DOHH2 (cell line): ENCODE measurements around the gene CNNM3.

Experiments
- CTCF ChIP-seq: fragments of 200-600 bp; sonication (generic); IDR thresholded peaks from one replicate; pipeline ENCODE4 v1.5.1; 2014; ENCODE audit warnings: antibody characterized with exemption, mild to moderate bottlenecking, low read depth, low read length; ENCODE audit not compliant: poor library complexity, severe bottlenecking
- EZH2phosphoT487 ChIP-seq: fragments of 200-600 bp; sonication (generic); IDR thresholded peaks from 2 replicates; pipeline ENCODE4 v1.6.1; 2017; ENCODE audit warnings: borderline replicate concordance, mild to moderate bottlenecking, antibody characterized with exemption, low read length, moderate library complexity, mixed read lengths

- no peak for TF ChIP-seq CTCF
- TF ChIP-seq EZH2phosphoT487: no peak
These were observed 40.9 kb upstream of the CNNM3 start for GRCh38 chr2:96775160-96775559.
